Right lobe of liver (tissue), 6 donors: ENCODE measurements around the gene SIK3. TPM values are rescaled to one million over a fixed set of nuclear protein-coding genes. Genes with fewer than 3 reads are reported as not detected.

Experiments
- ATAC-seq, 4 donors: fragments of 200-7000 bp; cut with Tn5 transposase; one replicate each; pipeline ENCODE4 v1.9.1; 2020; ENCODE audit warnings: mild to moderate bottlenecking in 4 of 4, moderate library complexity in 4 of 4
- DNase-seq, 3 donors: peaks; one replicate each; pipeline ENCODE4 v3.0.0-alpha.2; 2020
- H3K27ac ChIP-seq, 3 donors: fragments of 200-600 bp; one replicate each; pipeline ENCODE4 v1.8.0; 2022
- H3K27me3 ChIP-seq, 2 donors: fragments of 200-600 bp; one replicate each; pipeline ENCODE4 v1.8.0; 2022
- H3K36me3 ChIP-seq, 4 donors: fragments of 200-600 bp; sonication (generic) in 1 of 4; one replicate each; pipeline versions ENCODE4 v1.5.1 to v1.8.0; 2017 to 2022; ENCODE audit warnings: control low read depth in 1 of 4
- H3K4me1 ChIP-seq, 4 donors: fragments of 200-600 bp; sonication (generic) in 1 of 4; one replicate each; pipeline versions ENCODE4 v1.5.1 to v1.8.0; 2017 to 2022; ENCODE audit warnings: control low read depth in 1 of 4
- H3K4me3 ChIP-seq, 3 donors: fragments of 200-600 bp; one replicate each; pipeline ENCODE4 v1.8.0; 2022
- H3K9me3 ChIP-seq, 4 donors: fragments of 200-600 bp; sonication (generic) in 1 of 4; one replicate each; pipeline versions ENCODE4 v1.5.1 to v1.8.0; 2017 to 2022; ENCODE audit warnings: control low read depth in 1 of 4
- CTCF ChIP-seq, 4 donors: fragments of 200-600 bp in 3 of 4; fragments of 450-650 bp in 1 of 4; IDR thresholded peaks; one replicate each; pipeline versions ENCODE4 v1.5.1 to v1.8.0; 2016 to 2022; ENCODE audit warnings: antibody characterized with exemption in 4 of 4, mild to moderate bottlenecking in 2 of 4
- POLR2A ChIP-seq: fragments of 450-650 bp; IDR thresholded peaks from one replicate; pipeline ENCODE4 v1.6.1; 2017; ENCODE audit warnings: antibody characterized with exemption, mild to moderate bottlenecking
- WGBS: methylation state at CpG from one replicate; pipeline ENCODE4 v1.1.6; 2018; ENCODE audit warnings: low coverage, low lambda C conversion rate; ENCODE audit not compliant: insufficient coverage; ENCODE audit errors: missing lambda C conversion rate; 5-methylcytosine and 5-hydroxymethylcytosine counted together
- intact Hi-C, 2 donors: fragments of 100-400 bp; cut with DNase I; formaldehyde crosslinking; loops; one replicate each; pipeline versions ENCODE4 v1.11.2 to v1.14.1; 2022
- total RNA-seq, 6 experiments: library from RNA; depleted of rRNA in 2 of 6; stranded (reverse); fragments of >200 nt in 2 of 6; fragmentation: NEBNext Ultra II Directional in 3 of 6; extraction: Animal tissue kit (Norgen Biotek cat#: 25700) in 3 of 6; gene quantifications; one replicate each; pipeline versions ENCODE4 v1.1.0 to v1.2.4, GENCODE V29; 2016 to 2023
- donor health status: DM: no; HTN: yes; CAD: no.
- donor health status: DM: no; HTN: no; CAD: no.
- donor health status: DM: no; HTN: no; CAD: no.
- donor health status: DM: no; HTN: yes; CAD: no.
- donor health status: DM: no; HTN: yes; CAD: no.

The SIK3 gene
- total RNA-seq, 6 experiments from 2014 or later: 22.0 to 35.4 (median 26.8) TPM

GRCh38 chr11:116980136-116980793, 118.0 kb downstream of the SIK3 start:
- Histone ChIP-seq H3K4me3 (no peak overlapping the region), H3K27me3 (no peaks in the 10 kb centered on the region), H3K9me3 (no peaks in the 10 kb centered on the region), H3K36me3 (no peaks in the 10 kb centered on the region), H3K4me1 (peaks cover 0 to 7% (median 0%) of the 10 kb centered on the region in 4 donors), H3K27ac (no peak overlapping the region)
- DNase-seq (no peak), ATAC-seq (peak; percentile 24 to 54 (median 28))
- intact Hi-C loops: no loop called here
- TF ChIP-seq POLR2A (no peak), CTCF (IDR thresholded peaks at IDR 0.05) (no peak)
- 69% methylated on average over 7 of the region's 7 CpGs for WGBS

- intact Hi-C loops: no loop called here
- no peak overlapping the region for H3K4me3 ChIP-seq
- H3K4me1 ChIP-seq: peaks cover 0 to 12% (median 4%) of the 10 kb centered on the region in 4 donors
- 42% methylated on average over 5 of the region's 5 CpGs for WGBS
- no peaks in the 10 kb centered on the region for H3K9me3 ChIP-seq
- no peak overlapping the region for H3K27ac ChIP-seq
- no peak for TF ChIP-seq CTCF (IDR thresholded peaks at IDR 0.05)
- no peak for TF ChIP-seq POLR2A
- no peaks in the 10 kb centered on the region for H3K36me3 ChIP-seq
- no peaks in the 10 kb centered on the region for H3K27me3 ChIP-seq
- ATAC-seq (no peak), DNase-seq (no peak)
Observed at GRCh38 chr11:116976941-116977570, 121.2 kb downstream of the SIK3 start.

GRCh38 chr11:116975661-116976060, 122.6 kb downstream of the SIK3 start:
- Histone ChIP-seq H3K36me3 (no peaks in the 10 kb centered on the region), H3K4me3 (no peak overlapping the region), H3K27me3 (no peaks in the 10 kb centered on the region), H3K4me1 (peaks cover 0 to 12% (median 4%) of the 10 kb centered on the region in 4 donors), H3K9me3 (no peaks in the 10 kb centered on the region), H3K27ac (no peak overlapping the region)
- ATAC-seq (no peak), DNase-seq (no peak)
- TF ChIP-seq POLR2A: no peak
- WGBS: 100% methylated on average over 1 of the region's 1 CpG
- intact Hi-C loops: no loop called here

GRCh38 chr11:116973270-116973669, 125.0 kb downstream of the SIK3 start:
- H3K4me1 ChIP-seq: peaks cover 0 to 12% (median 4%) of the 10 kb centered on the region in 4 donors
- ATAC-seq (peak in 2 of 4 donors; percentile 28 to 65), DNase-seq (no peak)
- H3K27me3 ChIP-seq: no peaks in the 10 kb centered on the region
- intact Hi-C loops: no loop called here
- no peaks in the 10 kb centered on the region for H3K9me3 ChIP-seq
- TF ChIP-seq POLR2A: no peak
- no peak for TF ChIP-seq CTCF (IDR thresholded peaks at IDR 0.05)
- no peaks in the 10 kb centered on the region for H3K36me3 ChIP-seq
- H3K27ac ChIP-seq: peak overlapping the region in 1 of 3 donors; percentile 52
- H3K4me3 ChIP-seq: no peak overlapping the region

- no peaks in the 10 kb centered on the region for H3K36me3 ChIP-seq
- 51% methylated on average over 3 of the region's 4 CpGs for WGBS
- H3K9me3 ChIP-seq: no peaks in the 10 kb centered on the region
- peak overlapping the region in 1 of 3 donors; percentile 52 for H3K27ac ChIP-seq
- ATAC-seq: peak; percentile 36 to 71 (median 55)
- intact Hi-C loops: no loop called here
- H3K4me1 ChIP-seq: peaks cover 0 to 12% (median 4%) of the 10 kb centered on the region in 4 donors
- no peak overlapping the region for H3K4me3 ChIP-seq
- TF ChIP-seq CTCF (IDR thresholded peaks at IDR 0.05): no peak
- TF ChIP-seq POLR2A: no peak
- DNase-seq: no peak
- H3K27me3 ChIP-seq: no peaks in the 10 kb centered on the region
Observed at GRCh38 chr11:116972691-116973090, 125.5 kb downstream of the SIK3 start.
